ENCODE measurements around the gene LEKR1. TPM values are rescaled to one million over a fixed set of nuclear protein-coding genes. Genes with fewer than 3 reads are reported as not detected.

LEKR1 gene
- total RNA-seq, 1 donor = 0.36 TPM

DNA sequence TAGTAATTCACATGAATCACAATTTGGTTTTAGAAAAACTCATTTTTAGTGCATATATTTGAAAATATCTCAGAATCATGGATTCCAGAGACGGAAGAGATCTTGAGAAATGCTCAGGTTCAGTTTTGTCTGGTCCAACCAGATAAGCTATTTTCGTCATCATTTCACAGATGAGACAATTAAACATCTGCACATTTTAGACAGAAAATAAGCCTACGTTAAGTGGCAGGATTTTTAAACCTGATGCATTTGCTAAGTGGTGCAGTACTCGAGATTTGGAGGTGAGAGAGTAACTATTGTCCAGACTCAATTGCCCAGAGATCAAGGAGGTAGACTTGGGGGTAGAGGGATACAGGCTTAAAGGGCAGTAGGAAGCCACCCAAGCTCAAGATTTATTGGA lies 243.3 kb downstream of the LEKR1 start:
- Histone ChIP-seq H4K20me1 (ENCODE audit: insufficient read depth, low read length) (no peaks in the 10 kb centered on the region), H3K9me3 (ENCODE audit: low read depth, low read length) (no peaks in the 10 kb centered on the region), H3K4me3 (ENCODE audit: insufficient read depth, low read length) (no peak overlapping the region), H2AFZ (ENCODE audit: low read length) (no peak overlapping the region), H3K36me3 (ENCODE audit: insufficient read depth, low read length) (no peaks in the 10 kb centered on the region), H3K4me2 (ENCODE audit: insufficient read depth, low read length) (no peak overlapping the region), H3K4me1 (ENCODE audit: insufficient read depth, low read length) (peaks cover 27% of the 10 kb centered on the region), H3K27ac (ENCODE audit: low read depth, low read length) (peak overlapping the region; percentile 68), H3K79me2 (ENCODE audit: insufficient read depth, low read length) (no peaks in the 10 kb centered on the region), H3K27me3 (ENCODE audit: insufficient read depth, low read length) (no peaks in the 10 kb centered on the region)
- no peak for DNase-seq (ENCODE audit: insufficient read length, low spot score, missing footprints)
- TF ChIP-seq, protein P1, sequence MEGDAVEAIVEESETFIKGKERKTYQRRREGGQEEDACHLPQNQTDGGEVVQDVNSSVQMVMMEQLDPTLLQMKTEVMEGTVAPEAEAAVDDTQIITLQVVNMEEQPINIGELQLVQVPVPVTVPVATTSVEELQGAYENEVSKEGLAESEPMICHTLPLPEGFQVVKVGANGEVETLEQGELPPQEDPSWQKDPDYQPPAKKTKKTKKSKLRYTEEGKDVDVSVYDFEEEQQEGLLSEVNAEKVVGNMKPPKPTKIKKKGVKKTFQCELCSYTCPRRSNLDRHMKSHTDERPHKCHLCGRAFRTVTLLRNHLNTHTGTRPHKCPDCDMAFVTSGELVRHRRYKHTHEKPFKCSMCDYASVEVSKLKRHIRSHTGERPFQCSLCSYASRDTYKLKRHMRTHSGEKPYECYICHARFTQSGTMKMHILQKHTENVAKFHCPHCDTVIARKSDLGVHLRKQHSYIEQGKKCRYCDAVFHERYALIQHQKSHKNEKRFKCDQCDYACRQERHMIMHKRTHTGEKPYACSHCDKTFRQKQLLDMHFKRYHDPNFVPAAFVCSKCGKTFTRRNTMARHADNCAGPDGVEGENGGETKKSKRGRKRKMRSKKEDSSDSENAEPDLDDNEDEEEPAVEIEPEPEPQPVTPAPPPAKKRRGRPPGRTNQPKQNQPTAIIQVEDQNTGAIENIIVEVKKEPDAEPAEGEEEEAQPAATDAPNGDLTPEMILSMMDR (IDR thresholded peaks at IDR 0.05; ENCODE audit: extremely low read depth, low read depth, low read length) = no peak

DNA sequence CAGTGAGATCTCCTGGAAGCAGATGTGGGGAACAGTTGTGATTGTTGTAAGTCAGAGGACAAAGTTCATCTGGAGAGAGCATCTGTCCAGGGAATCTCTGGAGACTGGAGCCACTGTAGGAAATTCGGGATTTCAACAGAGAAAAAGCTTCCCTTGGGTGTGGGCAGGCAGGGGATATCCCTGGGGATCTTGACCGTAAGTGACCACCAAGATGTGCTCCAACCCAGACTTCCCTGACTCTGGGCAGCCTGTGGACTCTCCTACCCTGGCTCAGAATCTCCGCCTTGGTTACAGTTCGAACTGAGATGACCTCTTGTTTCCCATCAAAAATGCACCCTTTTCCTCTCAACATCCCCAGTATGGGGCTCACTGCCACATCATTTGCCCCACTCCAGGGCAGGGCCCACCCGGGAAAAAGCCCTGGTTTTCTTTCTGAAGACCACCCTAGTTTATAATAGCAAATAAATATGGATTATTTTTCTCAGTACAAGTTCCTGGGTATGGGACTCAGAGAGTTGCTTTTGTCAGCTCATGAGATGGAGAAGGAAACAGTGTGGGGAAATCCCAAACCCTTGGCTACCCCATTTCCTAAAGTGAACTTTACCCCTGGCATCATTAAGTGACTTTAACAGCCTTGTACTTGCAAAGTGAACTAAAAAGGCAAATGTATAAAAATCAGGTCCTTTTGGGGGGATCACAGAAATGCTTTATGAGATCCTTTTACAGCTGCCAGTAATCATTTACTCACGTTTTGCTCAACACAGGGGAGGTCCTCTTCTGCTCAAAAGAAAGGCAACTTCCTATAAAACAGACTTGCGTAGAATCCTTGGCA lies 243.9 kb downstream of the LEKR1 start:
- H2AFZ ChIP-seq (ENCODE audit: low read length) = peak overlapping the region; percentile 78
- TF ChIP-seq, protein P1 (IDR thresholded peaks at IDR 0.05; ENCODE audit: extremely low read depth, low read depth, low read length) = no peak
- no peaks in the 10 kb centered on the region for H4K20me1 ChIP-seq (ENCODE audit: insufficient read depth, low read length)

DNA sequence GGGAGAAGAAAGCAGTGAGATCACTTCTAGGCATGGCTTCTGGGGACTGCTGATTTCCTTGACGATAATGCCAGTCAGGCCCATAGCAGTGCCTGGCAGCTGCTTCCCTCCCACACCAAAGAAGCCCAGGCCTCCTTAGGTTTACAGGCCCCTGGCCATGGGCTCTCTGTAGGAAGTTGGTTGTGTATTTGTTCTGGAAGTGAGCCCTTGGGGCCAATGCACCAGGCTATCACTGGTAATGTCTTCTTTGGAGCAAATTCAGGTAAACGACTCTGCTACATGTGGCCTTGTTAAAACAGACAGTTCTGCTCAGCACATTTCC lies 244.5 kb downstream of the LEKR1 start:
- DNase-seq (ENCODE audit: insufficient read length, low spot score, missing footprints) = no peak
- H3K36me3 ChIP-seq (ENCODE audit: insufficient read depth, low read length) = no peaks in the 10 kb centered on the region
- no peaks in the 10 kb centered on the region for H4K20me1 ChIP-seq (ENCODE audit: insufficient read depth, low read length)
- peaks cover 29% of the 10 kb centered on the region for H3K4me1 ChIP-seq (ENCODE audit: insufficient read depth, low read length)
- TF ChIP-seq, protein P1 (IDR thresholded peaks at IDR 0.05; ENCODE audit: extremely low read depth, low read depth, low read length) = no peak
- no peak overlapping the region for H3K4me2 ChIP-seq (ENCODE audit: insufficient read depth, low read length)
- H3K9me3 ChIP-seq (ENCODE audit: low read depth, low read length) = no peaks in the 10 kb centered on the region
- peak overlapping the region; percentile 78 for H2AFZ ChIP-seq (ENCODE audit: low read length)
- H3K27me3 ChIP-seq (ENCODE audit: insufficient read depth, low read length) = no peaks in the 10 kb centered on the region
- H3K4me3 ChIP-seq (ENCODE audit: insufficient read depth, low read length) = no peak overlapping the region
- H3K79me2 ChIP-seq (ENCODE audit: insufficient read depth, low read length) = no peaks in the 10 kb centered on the region
- H3K27ac ChIP-seq (ENCODE audit: low read depth, low read length) = peak overlapping the region; percentile 68

More for the DNA sequence above, 243.9 kb downstream of the LEKR1 start:
- no peaks in the 10 kb centered on the region for H3K9me3 ChIP-seq (ENCODE audit: low read depth, low read length)
- no peak overlapping the region for H3K4me2 ChIP-seq (ENCODE audit: insufficient read depth, low read length)
- no peak for DNase-seq (ENCODE audit: insufficient read length, low spot score, missing footprints)
- no peak overlapping the region for H3K4me3 ChIP-seq (ENCODE audit: insufficient read depth, low read length)
- H3K4me1 ChIP-seq (ENCODE audit: insufficient read depth, low read length) = peaks cover 27% of the 10 kb centered on the region
- H3K36me3 ChIP-seq (ENCODE audit: insufficient read depth, low read length) = no peaks in the 10 kb centered on the region
- no peaks in the 10 kb centered on the region for H3K27me3 ChIP-seq (ENCODE audit: insufficient read depth, low read length)
- peak overlapping the region; percentile 68 for H3K27ac ChIP-seq (ENCODE audit: low read depth, low read length)
- H3K79me2 ChIP-seq (ENCODE audit: insufficient read depth, low read length) = no peaks in the 10 kb centered on the region

DNA sequence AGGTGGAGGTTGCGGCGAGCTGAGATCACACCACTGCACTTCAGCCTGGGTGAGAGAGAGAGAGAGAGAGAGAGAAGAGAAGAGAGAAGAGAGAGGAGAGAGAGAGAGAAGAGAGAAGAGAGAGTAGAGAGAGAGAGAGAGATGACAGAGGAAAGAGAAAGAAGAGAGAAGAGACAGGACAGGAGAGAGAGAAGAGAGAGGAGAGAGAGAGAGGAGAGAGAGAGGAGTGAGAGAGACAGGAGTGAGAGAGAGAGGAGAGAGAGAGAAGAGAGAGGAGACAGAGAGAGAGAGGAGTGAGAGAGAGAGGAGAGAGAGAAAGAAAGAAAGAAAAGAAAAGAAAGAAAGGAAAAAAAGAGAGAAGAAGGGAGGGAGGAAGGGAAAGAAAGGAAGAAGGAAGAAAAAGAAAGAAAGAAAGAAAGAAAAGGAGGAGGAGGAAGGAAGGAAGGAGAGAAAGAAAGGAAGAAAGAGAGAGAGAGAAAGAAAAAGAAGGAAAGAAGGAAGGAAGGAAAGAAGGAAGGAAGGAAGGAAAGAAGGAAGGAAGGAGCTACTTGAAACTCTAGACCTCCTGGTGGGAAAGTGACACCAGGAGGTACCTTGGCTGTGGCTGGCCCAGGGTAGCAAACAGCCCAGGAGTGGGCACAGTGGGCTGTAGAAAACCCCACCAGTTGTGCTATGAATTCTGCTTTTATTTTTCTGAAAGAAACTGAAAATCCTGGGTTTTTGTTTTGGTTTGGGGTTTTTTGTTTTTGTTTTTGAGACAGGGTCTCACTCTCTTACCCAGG lies 245.8 kb downstream of the LEKR1 start:
- TF ChIP-seq, protein P1 (IDR thresholded peaks at IDR 0.05; ENCODE audit: extremely low read depth, low read depth, low read length) = no peak
- Histone ChIP-seq H3K4me3 (ENCODE audit: insufficient read depth, low read length) (no peak overlapping the region), H3K4me2 (ENCODE audit: insufficient read depth, low read length) (no peak overlapping the region), H4K20me1 (ENCODE audit: insufficient read depth, low read length) (no peaks in the 10 kb centered on the region), H3K9me3 (ENCODE audit: low read depth, low read length) (no peaks in the 10 kb centered on the region), H3K4me1 (ENCODE audit: insufficient read depth, low read length) (peaks cover 30% of the 10 kb centered on the region), H3K79me2 (ENCODE audit: insufficient read depth, low read length) (no peaks in the 10 kb centered on the region), H2AFZ (ENCODE audit: low read length) (peak overlapping the region; percentile 54), H3K27me3 (ENCODE audit: insufficient read depth, low read length) (no peaks in the 10 kb centered on the region), H3K36me3 (ENCODE audit: insufficient read depth, low read length) (no peaks in the 10 kb centered on the region), H3K27ac (ENCODE audit: low read depth, low read length) (no peak overlapping the region)
- DNase-seq (ENCODE audit: insufficient read length, low spot score, missing footprints) = no peak
